SK-N-SH treated with all-trans-retinoic acid at 6 μM for 48 hours (cell line): Measurements from ENCODE around the gene SLC15A1.

Experiments
- ATAC-seq: fragments of 200-7000 bp; cut with Tn5 transposase; 3 replicates; pipeline ENCODE4 v1.9.1; 2020; ENCODE audit warnings: mild to moderate bottlenecking, moderate library complexity
- ARNTL ChIP-seq: fragments of 450-650 bp; formaldehyde crosslinking; IDR thresholded peaks from 2 replicates; pipeline ENCODE4 v1.5.0; 2020; ENCODE audit warnings: low read depth, mild to moderate bottlenecking, moderate library complexity, borderline replicate concordance
- BACH2 ChIP-seq: fragments of 250-450 bp; sonication (Bioruptor Pico); IDR thresholded peaks from 2 replicates; pipeline ENCODE4 v1.9.0; 2021; ENCODE audit warnings: mild to moderate bottlenecking, borderline replicate concordance
- CSDC2 ChIP-seq: fragments of 250-450 bp; sonication (Bioruptor Pico); IDR thresholded peaks from 2 replicates; pipeline ENCODE4 v1.5.0; 2020; ENCODE audit warnings: mild to moderate bottlenecking, moderate library complexity
- ESRRG ChIP-seq: fragments of 250-450 bp; sonication (Bioruptor Pico); IDR thresholded peaks from 2 replicates; pipeline ENCODE4 v1.6.1; 2021; ENCODE audit warnings: mild to moderate bottlenecking
- GLIS3 ChIP-seq: fragments of 250-450 bp; sonication (Bioruptor Pico); IDR thresholded peaks from 2 replicates; pipeline ENCODE4 v1.5.0; 2020; ENCODE audit warnings: mild to moderate bottlenecking, moderate library complexity
- ISL1 ChIP-seq: fragments of 250-450 bp; sonication (Bioruptor Pico); IDR thresholded peaks from 2 replicates; pipeline ENCODE4 v2.1.2; 2022; ENCODE audit warnings: mild to moderate bottlenecking, moderate library complexity
- OSR1 ChIP-seq: fragments of 250-450 bp; sonication (Bioruptor Pico); IDR thresholded peaks from 2 replicates; pipeline ENCODE4 v1.8.0; 2022; ENCODE audit warnings: moderate library complexity, mild to moderate bottlenecking, inconsistent platforms
- RARB ChIP-seq: fragments of 250-450 bp; sonication (Bioruptor Pico); IDR thresholded peaks from 2 replicates; pipeline ENCODE4 v1.8.0; 2021; ENCODE audit warnings: mild to moderate bottlenecking, moderate library complexity
- SNAI2 ChIP-seq: fragments of 250-450 bp; sonication (Bioruptor Pico); IDR thresholded peaks from 2 replicates; pipeline ENCODE4 v1.5.0; 2020; ENCODE audit warnings: mild to moderate bottlenecking, moderate library complexity
- TCF4 ChIP-seq: fragments of 250-450 bp; sonication (Bioruptor Pico); IDR thresholded peaks from 2 replicates; pipeline ENCODE4 v1.8.0; 2021; ENCODE audit warnings: mild to moderate bottlenecking, moderate library complexity, borderline replicate concordance
- TOX ChIP-seq: fragments of 250-450 bp; sonication (Bioruptor Pico); IDR thresholded peaks from 2 replicates; pipeline ENCODE4 v1.8.0; 2021; ENCODE audit warnings: mild to moderate bottlenecking, moderate library complexity, borderline replicate concordance
- ZC3H10 ChIP-seq: fragments of 250-450 bp; sonication (Bioruptor Pico); IDR thresholded peaks from 2 replicates; pipeline ENCODE4 v1.5.1; 2021; ENCODE audit warnings: mild to moderate bottlenecking, moderate library complexity
- ZFP3 ChIP-seq: fragments of 250-450 bp; sonication (Bioruptor Pico); IDR thresholded peaks from 2 replicates; pipeline ENCODE4 v1.5.0; 2020; ENCODE audit warnings: mild to moderate bottlenecking, moderate library complexity
- ZFP30 ChIP-seq: fragments of 450-650 bp; formaldehyde crosslinking; IDR thresholded peaks from 2 replicates; pipeline ENCODE4 v1.5.0; 2022; ENCODE audit warnings: mild to moderate bottlenecking, moderate library complexity
- ZNF565 ChIP-seq: fragments of 450-650 bp; formaldehyde crosslinking; conservative IDR thresholded peaks from 2 replicates; pipeline ENCODE4 v1.5.0; 2020; ENCODE audit warnings: low read depth, mild to moderate bottlenecking, moderate library complexity
- ZNF70 ChIP-seq: fragments of 450-650 bp; formaldehyde crosslinking; IDR thresholded peaks from 2 replicates; pipeline ENCODE4 v1.5.0; 2020; ENCODE audit warnings: mild to moderate bottlenecking, moderate library complexity
- TF ChIP-seq, protein P1 (sequence below): fragments of 250-450 bp; sonication (Bioruptor Pico); IDR thresholded peaks from 2 replicates; pipeline ENCODE4 v1.8.0; 2021; ENCODE audit warnings: low read depth, mild to moderate bottlenecking, moderate library complexity, borderline replicate concordance
- TF ChIP-seq, protein P2 (sequence below): fragments of 250-450 bp; sonication (Bioruptor Pico); IDR thresholded peaks from 2 replicates; pipeline ENCODE4 v1.5.0; 2020; ENCODE audit warnings: mild to moderate bottlenecking, moderate library complexity
- TF ChIP-seq, protein P3 (sequence below): fragments of 250-450 bp; sonication (Bioruptor Pico); IDR thresholded peaks from 2 replicates; pipeline ENCODE4 v1.5.1; 2020; ENCODE audit warnings: low read depth, mild to moderate bottlenecking, moderate library complexity
- TF ChIP-seq, protein P4 (sequence below): fragments of 250-450 bp; sonication (Bioruptor Pico); IDR thresholded peaks from 2 replicates; pipeline ENCODE4 v1.5.1; 2021; ENCODE audit warnings: mild to moderate bottlenecking, moderate library complexity

Gene SLC15A1

DNA sequence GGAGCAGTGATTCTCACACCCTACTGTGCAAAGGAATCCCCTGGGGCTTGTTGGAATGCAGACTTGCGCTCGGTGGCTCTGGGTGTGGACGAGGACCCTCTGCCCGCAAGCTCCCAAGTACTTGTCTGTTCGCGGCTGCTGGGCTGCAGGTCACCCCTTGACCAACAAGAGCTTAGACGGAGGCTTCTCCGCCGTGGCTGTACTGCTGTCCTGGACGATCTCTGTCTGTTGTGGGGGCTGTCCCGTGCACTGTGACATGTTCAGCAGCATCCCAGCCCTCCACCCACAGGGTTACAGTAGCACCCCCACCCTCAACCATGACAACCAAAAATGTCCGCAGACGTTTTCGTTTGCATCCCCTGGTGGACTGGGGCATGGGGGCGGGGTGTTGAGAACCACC is 22.9 kb upstream of the SLC15A1 start (continued):
- no peak for TF ChIP-seq ARNTL
- TF ChIP-seq ISL1 (CRISPR knock-in tag), result no peak
- no peak for TF ChIP-seq ZNF565 (CRISPR knock-in tag)
- TF ChIP-seq, protein P1, sequence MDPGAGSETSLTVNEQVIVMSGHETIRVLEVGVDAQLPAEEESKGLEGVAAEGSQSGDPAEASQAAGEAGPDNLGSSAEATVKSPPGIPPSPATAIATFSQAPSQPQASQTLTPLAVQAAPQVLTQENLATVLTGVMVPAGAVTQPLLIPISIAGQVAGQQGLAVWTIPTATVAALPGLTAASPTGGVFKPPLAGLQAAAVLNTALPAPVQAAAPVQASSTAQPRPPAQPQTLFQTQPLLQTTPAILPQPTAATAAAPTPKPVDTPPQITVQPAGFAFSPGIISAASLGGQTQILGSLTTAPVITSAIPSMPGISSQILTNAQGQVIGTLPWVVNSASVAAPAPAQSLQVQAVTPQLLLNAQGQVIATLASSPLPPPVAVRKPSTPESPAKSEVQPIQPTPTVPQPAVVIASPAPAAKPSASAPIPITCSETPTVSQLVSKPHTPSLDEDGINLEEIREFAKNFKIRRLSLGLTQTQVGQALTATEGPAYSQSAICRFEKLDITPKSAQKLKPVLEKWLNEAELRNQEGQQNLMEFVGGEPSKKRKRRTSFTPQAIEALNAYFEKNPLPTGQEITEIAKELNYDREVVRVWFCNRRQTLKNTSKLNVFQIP (CRISPR knock-in tag), result no peak
- TF ChIP-seq, protein P2, sequence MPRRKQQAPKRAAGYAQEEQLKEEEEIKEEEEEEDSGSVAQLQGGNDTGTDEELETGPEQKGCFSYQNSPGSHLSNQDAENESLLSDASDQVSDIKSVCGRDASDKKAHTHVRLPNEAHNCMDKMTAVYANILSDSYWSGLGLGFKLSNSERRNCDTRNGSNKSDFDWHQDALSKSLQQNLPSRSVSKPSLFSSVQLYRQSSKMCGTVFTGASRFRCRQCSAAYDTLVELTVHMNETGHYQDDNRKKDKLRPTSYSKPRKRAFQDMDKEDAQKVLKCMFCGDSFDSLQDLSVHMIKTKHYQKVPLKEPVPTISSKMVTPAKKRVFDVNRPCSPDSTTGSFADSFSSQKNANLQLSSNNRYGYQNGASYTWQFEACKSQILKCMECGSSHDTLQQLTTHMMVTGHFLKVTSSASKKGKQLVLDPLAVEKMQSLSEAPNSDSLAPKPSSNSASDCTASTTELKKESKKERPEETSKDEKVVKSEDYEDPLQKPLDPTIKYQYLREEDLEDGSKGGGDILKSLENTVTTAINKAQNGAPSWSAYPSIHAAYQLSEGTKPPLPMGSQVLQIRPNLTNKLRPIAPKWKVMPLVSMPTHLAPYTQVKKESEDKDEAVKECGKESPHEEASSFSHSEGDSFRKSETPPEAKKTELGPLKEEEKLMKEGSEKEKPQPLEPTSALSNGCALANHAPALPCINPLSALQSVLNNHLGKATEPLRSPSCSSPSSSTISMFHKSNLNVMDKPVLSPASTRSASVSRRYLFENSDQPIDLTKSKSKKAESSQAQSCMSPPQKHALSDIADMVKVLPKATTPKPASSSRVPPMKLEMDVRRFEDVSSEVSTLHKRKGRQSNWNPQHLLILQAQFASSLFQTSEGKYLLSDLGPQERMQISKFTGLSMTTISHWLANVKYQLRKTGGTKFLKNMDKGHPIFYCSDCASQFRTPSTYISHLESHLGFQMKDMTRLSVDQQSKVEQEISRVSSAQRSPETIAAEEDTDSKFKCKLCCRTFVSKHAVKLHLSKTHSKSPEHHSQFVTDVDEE (CRISPR knock-in tag), result no peak

DNA sequence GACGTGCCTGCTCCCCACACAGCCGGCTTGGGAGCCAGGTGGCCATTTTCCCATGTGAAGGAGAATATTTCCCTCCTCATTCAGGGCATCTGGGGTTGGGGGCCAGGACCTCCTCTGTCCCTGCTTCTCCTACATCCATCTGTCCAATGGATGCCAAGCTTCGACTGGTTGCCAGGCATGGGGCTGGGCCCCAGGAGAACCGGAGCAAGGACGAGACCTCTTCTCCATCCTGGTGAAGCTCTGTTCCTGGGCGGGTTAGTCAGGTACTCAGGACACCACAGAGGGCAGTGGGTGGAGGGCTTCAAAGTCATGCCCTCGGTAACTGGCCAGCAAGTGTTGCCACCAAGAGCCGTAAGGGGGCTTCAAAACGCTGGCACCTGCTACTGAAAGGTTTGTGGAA is 22.3 kb upstream of the SLC15A1 start:
- TF ChIP-seq BACH2 (no peak), CSDC2 (no peak), TOX (CRISPR knock-in tag) (no peak), ESRRG (no peak), ZNF70 (CRISPR knock-in tag) (no peak), OSR1 (CRISPR knock-in tag) (no peak), TCF4 (CRISPR knock-in tag) (no peak), GLIS3 (CRISPR knock-in tag) (no peak), RARB (no peak)
- TF ChIP-seq, protein P2 (CRISPR knock-in tag), result no peak
- ATAC-seq, result no peak

DNA sequence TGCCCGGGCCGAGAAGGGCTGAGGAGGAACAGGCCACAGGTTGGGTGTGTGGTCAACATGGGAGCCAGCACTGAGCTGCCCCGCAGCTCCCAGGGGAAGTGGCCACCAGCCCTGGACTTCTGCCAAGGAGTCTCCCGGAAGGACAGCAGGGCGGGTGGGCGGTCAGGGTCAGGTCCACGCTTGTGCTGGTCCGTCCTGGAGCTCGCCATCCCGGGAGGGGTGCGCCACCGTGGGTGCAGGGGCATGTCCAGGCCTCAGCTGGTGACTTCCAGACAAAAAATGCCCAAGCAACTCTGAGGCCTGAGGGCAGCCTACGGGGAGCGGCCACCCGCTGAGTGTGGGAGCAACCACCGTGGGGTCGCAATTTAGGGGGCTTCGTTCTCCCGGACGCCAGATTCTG is 21.4 kb upstream of the SLC15A1 start:
- ATAC-seq, result no peak
- TF ChIP-seq ZNF565 (CRISPR knock-in tag) (no peak), OSR1 (CRISPR knock-in tag) (no peak), ZFP3 (CRISPR knock-in tag) (no peak), ZC3H10 (CRISPR knock-in tag) (no peak), TOX (CRISPR knock-in tag) (no peak), ISL1 (CRISPR knock-in tag) (no peak), ZNF70 (CRISPR knock-in tag) (no peak), ARNTL (no peak), SNAI2 (CRISPR knock-in tag) (no peak), CSDC2 (no peak), GLIS3 (CRISPR knock-in tag) (no peak), ZFP30 (CRISPR knock-in tag) (no peak)
- TF ChIP-seq, protein P3, sequence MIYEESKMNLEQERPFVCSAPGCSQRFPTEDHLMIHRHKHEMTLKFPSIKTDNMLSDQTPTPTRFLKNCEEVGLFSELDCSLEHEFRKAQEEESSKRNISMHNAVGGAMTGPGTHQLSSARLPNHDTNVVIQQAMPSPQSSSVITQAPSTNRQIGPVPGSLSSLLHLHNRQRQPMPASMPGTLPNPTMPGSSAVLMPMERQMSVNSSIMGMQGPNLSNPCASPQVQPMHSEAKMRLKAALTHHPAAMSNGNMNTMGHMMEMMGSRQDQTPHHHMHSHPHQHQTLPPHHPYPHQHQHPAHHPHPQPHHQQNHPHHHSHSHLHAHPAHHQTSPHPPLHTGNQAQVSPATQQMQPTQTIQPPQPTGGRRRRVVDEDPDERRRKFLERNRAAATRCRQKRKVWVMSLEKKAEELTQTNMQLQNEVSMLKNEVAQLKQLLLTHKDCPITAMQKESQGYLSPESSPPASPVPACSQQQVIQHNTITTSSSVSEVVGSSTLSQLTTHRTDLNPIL (CRISPR knock-in tag), result no peak
- TF ChIP-seq, protein P2 (CRISPR knock-in tag), result no peak
- TF ChIP-seq, protein P4, sequence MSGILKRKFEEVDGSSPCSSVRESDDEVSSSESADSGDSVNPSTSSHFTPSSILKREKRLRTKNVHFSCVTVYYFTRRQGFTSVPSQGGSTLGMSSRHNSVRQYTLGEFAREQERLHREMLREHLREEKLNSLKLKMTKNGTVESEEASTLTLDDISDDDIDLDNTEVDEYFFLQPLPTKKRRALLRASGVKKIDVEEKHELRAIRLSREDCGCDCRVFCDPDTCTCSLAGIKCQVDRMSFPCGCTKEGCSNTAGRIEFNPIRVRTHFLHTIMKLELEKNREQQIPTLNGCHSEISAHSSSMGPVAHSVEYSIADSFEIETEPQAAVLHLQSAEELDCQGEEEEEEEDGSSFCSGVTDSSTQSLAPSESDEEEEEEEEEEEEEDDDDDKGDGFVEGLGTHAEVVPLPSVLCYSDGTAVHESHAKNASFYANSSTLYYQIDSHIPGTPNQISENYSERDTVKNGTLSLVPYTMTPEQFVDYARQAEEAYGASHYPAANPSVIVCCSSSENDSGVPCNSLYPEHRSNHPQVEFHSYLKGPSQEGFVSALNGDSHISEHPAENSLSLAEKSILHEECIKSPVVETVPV, result no peak
